H54 (cell line): ENCODE measurements around the gene SLC22A14.
"Not testable (repeated sequence)": the region's sequence is repeated elsewhere in the genome, so short reads cannot be mapped to it uniquely, and the experiment has no call there.

Experiments
- DNase-seq: peaks from one replicate; pipeline ENCODE4 v3.0.0; 2011; ENCODE audit warnings: low spot score, mixed read lengths; ENCODE audit not compliant: insufficient read length
- FAIRE-seq: peaks from 3 replicates; lab custom pipeline; 2011; peaks lifted over from hg19 to GRCh38; lab: Jason Lieb, UNC
- POLR2A ChIP-seq: IDR thresholded peaks from 2 replicates; pipeline ENCODE4 v1.6.1; 2011; ENCODE audit warnings: low read depth, mild to moderate bottlenecking, low read length

Gene SLC22A14

DNA sequence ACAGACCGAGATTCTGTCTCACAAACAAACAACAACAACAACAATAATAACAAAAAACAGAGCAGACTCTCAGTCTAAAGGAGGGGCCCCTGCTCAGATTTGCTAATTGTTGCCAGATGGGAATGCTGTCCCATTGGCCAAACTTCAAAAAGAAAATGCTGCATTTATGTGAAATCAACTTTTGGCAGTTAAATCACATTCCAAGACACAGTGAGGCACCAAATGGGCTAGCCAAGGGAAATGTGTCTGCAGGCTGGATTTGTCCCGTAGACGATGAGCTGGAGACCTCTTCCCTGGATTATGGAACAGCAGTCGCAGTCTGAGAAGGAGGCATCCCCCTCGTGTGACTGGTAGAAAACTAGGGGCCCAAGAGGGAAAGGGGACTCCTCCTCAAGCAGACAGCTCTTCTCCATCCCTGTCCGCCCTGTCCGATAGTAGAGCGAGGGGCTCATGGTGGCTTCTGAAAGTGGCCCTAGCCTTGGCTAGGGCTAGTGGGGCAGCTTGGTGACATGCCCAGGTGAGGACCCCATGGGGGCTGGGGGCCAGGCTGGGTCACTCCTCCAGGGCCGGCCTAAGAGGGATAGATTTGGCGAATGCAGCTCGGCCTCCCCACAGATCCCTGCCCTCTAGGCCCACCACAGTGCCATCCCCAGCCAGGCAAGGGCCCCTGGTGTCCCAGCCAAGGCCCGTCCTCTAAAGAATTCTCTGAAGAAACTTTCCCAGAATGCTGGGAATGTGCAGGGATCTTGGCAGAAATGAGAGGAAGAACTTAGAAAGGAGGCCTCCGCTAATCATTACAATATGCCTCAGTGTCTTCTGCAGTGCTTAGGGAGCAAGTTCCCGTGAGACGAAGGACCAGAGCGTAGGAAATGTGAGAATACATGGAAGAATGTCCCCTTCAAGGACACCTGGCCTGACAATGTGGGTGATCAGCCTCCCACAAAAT, 2.0 kb downstream of the SLC22A14 start:
- DNase-seq = no peak
- FAIRE-seq = no peak

GRCh38 chr3:38284756-38285150, 2.7 kb downstream of the SLC22A14 start:
- TF ChIP-seq POLR2A = no peak
- DNase-seq (no peak), FAIRE-seq (no peak)

More for the DNA sequence above, 2.0 kb downstream of the SLC22A14 start:
- no peak for TF ChIP-seq POLR2A

DNA sequence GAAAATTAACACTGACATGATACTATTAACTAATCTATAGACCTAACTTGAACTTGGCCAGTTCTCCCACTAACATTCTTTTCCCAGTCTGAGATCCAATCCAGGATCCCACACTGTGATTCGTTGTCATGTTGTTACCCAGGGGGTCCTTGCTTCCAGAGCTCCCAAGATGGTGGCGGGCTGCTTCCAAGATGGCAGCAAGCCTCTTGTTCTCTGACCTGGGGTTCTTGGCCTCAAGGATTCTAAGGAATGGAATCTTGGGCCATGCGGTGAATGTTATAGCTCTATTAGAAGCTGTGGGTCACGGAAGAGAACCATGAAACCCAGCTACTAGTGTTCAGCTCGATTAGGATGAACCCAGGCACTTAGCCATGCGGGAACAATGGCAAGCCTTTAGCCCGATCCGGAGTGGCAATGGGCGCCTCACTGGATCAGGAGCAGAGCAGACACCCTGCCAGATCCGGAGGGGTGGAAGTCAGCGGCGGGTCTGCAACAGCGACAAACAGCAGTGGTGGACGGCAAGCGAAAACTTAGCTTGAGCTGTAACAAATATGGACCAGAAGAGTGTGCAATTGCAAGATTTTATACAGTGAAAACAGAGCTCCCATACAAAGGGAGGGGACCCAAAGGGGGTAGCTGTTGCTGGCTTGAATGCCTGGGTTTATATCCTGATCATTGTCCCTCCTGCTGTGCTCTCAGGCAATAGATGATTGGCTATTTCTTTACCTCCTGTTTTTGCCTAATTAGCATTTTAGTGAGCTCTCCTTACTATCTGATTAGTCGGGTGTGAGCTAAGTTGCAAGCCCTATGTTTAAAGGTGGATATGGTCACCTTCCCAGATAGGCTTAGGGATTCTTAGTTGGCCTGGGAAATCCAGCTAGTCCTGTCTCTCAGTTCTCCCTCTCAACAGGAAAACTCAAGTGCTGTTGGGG, 7.5 kb downstream of the SLC22A14 start:
- not testable (repeated sequence) for DNase-seq, FAIRE-seq

DNA sequence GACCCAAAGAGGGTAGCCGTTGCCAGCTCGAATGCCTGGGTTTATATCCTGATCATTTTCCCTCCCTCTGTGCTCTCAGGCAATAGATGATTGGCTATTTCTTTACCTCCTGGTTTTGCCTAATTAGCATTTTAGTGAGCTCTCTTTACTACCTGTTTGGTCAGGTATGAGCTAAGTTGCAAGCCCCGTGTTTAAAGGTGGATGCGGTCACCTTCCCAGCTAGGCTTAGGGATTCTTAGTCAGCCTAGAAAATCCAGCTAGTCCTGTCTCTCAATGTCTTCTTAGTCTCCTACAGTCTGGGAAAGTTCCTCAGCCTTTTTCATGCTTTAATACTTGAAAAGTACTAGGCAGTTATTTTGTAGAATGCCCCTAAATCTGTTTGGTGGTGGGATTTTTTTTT, 15.0 kb downstream of the SLC22A14 start:
- FAIRE-seq = not testable (repeated sequence)

GRCh38 chr3:38297537-38297936, 15.4 kb downstream of the SLC22A14 start:
- no peak for DNase-seq
- no peak for FAIRE-seq
- TF ChIP-seq POLR2A = no peak

More for the DNA sequence above, 15.0 kb downstream of the SLC22A14 start:
- DNase-seq = not testable (repeated sequence)

GRCh38 chr3:38297947-38298711, 16.0 kb downstream of the SLC22A14 start:
- FAIRE-seq (no peak), DNase-seq (no peak)
- no peak for TF ChIP-seq POLR2A

GRCh38 chr3:38306941-38307340, 24.8 kb downstream of the SLC22A14 start:
- FAIRE-seq = no peak
- no peak for DNase-seq
- TF ChIP-seq POLR2A = no peak

DNA sequence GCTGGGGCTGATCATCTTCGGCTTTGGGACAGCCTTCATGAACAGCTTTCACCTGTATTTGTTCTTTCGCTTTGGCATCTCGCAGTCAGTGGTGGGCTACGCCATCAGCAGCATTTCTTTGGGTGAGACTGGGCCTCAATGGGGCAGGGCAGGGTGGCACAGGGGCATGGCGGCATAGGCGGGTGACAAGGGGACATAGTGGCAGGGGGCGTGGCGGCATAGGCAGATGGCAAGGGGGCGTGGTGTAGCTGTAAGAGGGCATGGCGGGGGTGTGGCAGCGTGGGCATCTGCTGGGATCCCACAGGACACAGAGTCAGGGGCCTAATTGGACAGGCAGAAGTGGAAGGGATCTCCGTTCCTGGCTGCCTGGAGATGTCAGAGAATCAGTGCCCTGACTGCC, 25.5 kb downstream of the SLC22A14 start:
- FAIRE-seq = no peak
- DNase-seq = no peak
- no peak for TF ChIP-seq POLR2A

GRCh38 chr3:38308456-38308855, 26.4 kb downstream of the SLC22A14 start:
- FAIRE-seq (no peak), DNase-seq (no peak)
- no peak for TF ChIP-seq POLR2A

- no peak for TF ChIP-seq POLR2A
- DNase-seq = no peak
- FAIRE-seq = no peak
Observed at GRCh38 chr3:38311476-38311875, 29.4 kb downstream of the SLC22A14 start.

DNA sequence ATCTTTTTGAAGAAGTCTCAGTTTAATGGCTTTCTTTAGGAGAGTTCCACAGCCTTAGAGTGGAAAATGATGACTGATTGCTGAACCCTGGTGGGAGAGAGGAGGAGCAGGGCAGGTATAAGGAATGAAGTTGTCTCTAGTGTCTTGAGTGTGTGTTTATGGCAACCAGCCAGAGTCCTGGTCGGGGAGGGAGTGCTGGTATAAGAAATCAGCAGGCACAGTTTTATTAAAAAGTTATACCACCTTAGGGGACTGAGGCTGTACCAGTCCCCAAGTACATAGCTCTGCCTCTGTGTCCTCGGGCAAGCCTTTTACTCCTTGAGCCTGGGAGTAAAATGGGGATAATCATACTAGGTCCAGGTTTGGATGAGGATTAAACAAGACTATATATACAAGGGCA, 29.8 kb downstream of the SLC22A14 start:
- DNase-seq (no peak), FAIRE-seq (no peak)
- no peak for TF ChIP-seq POLR2A

DNA sequence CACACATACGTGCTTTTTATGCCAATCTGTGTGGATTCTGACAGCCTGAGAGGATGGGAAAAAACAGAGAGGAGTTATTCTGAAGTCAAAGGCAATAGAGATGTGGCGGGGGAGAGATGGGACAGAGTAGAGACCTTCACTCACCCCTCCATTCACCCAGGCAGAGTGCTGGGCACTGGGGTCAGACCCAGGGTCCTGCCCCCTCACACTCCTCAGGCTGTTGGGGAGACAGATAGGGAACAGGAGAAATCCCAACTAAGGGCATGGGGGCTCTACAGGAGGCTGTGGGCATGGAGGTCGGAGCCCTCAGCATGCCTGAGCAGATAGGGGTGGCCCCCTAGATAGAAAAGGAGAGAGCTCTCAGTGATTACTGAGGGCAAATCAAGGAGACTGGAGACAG, 30.3 kb downstream of the SLC22A14 start:
- no peak for FAIRE-seq
- no peak for TF ChIP-seq POLR2A

GRCh38 chr3:38313263-38313662, 31.2 kb downstream of the SLC22A14 start:
- TF ChIP-seq POLR2A = no peak
- DNase-seq = no peak
- no peak for FAIRE-seq

More for the DNA sequence above, 30.3 kb downstream of the SLC22A14 start:
- no peak for DNase-seq
